Muscle layer of duodenum (tissue), 2 donors: ENCODE data around the gene PATJ.
"Not testable (repeated sequence)": the region's sequence is repeated elsewhere in the genome, so short reads cannot be mapped to it uniquely, and the experiment has no call there.

ENCODE experiments used
- H3K27ac ChIP-seq: one replicate; pipeline ENCODE4 v1.7.0; 2013; ENCODE audit warnings: mild to moderate bottlenecking, low read length
- H3K27me3 ChIP-seq: one replicate; pipeline ENCODE4 v1.7.0; 2013; ENCODE audit warnings: low read depth, mild to moderate bottlenecking, control low read depth, low read length
- H3K36me3 ChIP-seq, 2 donors: one replicate each; pipeline ENCODE4 v1.7.0; 2013; ENCODE audit warnings: low read length in 2 of 2, control low read depth in 1 of 2, mild to moderate bottlenecking in 1 of 2; ENCODE audit not compliant: insufficient read depth in 2 of 2, control insufficient read depth in 1 of 2
- H3K4me1 ChIP-seq, 2 donors: one replicate each; pipeline ENCODE4 v1.7.0; 2013; ENCODE audit warnings: low read length in 2 of 2, mild to moderate bottlenecking in 2 of 2, control low read depth in 1 of 2, moderate library complexity in 1 of 2; ENCODE audit not compliant: insufficient read depth in 2 of 2, control insufficient read depth in 1 of 2
- H3K4me3 ChIP-seq, 2 donors: one replicate each; pipeline ENCODE4 v1.7.0; 2013; ENCODE audit warnings: low read length in 2 of 2, low read depth in 1 of 2, mild to moderate bottlenecking in 1 of 2
- H3K9me3 ChIP-seq, 2 donors: one replicate each; pipeline ENCODE4 v1.7.0; 2013; ENCODE audit warnings: low read length in 2 of 2, control low read depth in 1 of 2, mild to moderate bottlenecking in 1 of 2; ENCODE audit not compliant: control insufficient read depth in 1 of 2
- donor health status: healthy.

The PATJ gene

GRCh38 chr1:61724813-61725694, 17.2 kb upstream of the PATJ start, which contains the start of gene TM2D1:
Gene TM2D1, minus strand, starts transcription at chr1:61725141. Its CDS starts 21 bp downstream, at chr1:61725120.
- Histone ChIP-seq H3K27me3 (no peaks in the 10 kb centered on the region), H3K4me3 (peak within 1 kb of the TSS; percentile 83 to 99), H3K9me3 (no peaks in the 10 kb centered on the region), H3K27ac (peak within 1 kb of the TSS; percentile 99), H3K4me1 (peaks cover 0 to 19% of the 10 kb centered on the region in 2 donors), H3K36me3 (no peaks in the 10 kb centered on the region)

- no peaks in the 10 kb centered on the region for H3K27me3 ChIP-seq
- no peaks in the 10 kb centered on the region for H3K36me3 ChIP-seq
- peaks cover 0 to 18% of the 10 kb centered on the region in 2 donors for H3K4me1 ChIP-seq
- H3K9me3 ChIP-seq = no peaks in the 10 kb centered on the region
- no peak overlapping the region for H3K4me3 ChIP-seq
- H3K27ac ChIP-seq = no peak overlapping the region
Measured at GRCh38 chr1:61727544-61727943, 14.7 kb upstream of the PATJ start.

GRCh38 chr1:61730679-61731078, 11.6 kb upstream of the PATJ start:
- H3K9me3 ChIP-seq, H3K27me3 ChIP-seq, H3K4me1 ChIP-seq, H3K4me3 ChIP-seq, H3K27ac ChIP-seq, H3K36me3 ChIP-seq: not testable (repeated sequence)

GRCh38 chr1:61732726-61733125, 9.6 kb upstream of the PATJ start:
- H3K4me3 ChIP-seq = no peak overlapping the region
- no peaks in the 10 kb centered on the region for H3K9me3 ChIP-seq
- H3K36me3 ChIP-seq = no peaks in the 10 kb centered on the region
- H3K4me1 ChIP-seq = no peaks in the 10 kb centered on the region
- H3K27me3 ChIP-seq = no peaks in the 10 kb centered on the region
- no peak overlapping the region for H3K27ac ChIP-seq

- no peaks in the 10 kb centered on the region for H3K27me3 ChIP-seq
- no peaks in the 10 kb centered on the region for H3K9me3 ChIP-seq
- H3K4me3 ChIP-seq = peak overlapping the region in 1 of 2 donors; percentile 80
- peak overlapping the region; percentile 80 for H3K27ac ChIP-seq
- H3K4me1 ChIP-seq = no peaks in the 10 kb centered on the region
- H3K36me3 ChIP-seq = no peaks in the 10 kb centered on the region
Measured at GRCh38 chr1:61740751-61741700, 1.3 kb upstream of the PATJ start.

- H3K27me3 ChIP-seq = no peaks in the 10 kb centered on the region
- peak overlapping the region; percentile 86 for H3K27ac ChIP-seq
- no peaks in the 10 kb centered on the region for H3K36me3 ChIP-seq
- H3K4me3 ChIP-seq = peak overlapping the region; percentile 76 to 81
- H3K9me3 ChIP-seq = no peaks in the 10 kb centered on the region
- peaks cover 0 to 5% of the 10 kb centered on the region in 2 donors for H3K4me1 ChIP-seq
Measured at GRCh38 chr1:61742620-61743430, 545 bp downstream of the PATJ start.

GRCh38 chr1:61743431-61743705, 1.1 kb downstream of the PATJ start:
- Histone ChIP-seq H3K36me3 (no peaks in the 10 kb centered on the region), H3K9me3 (no peaks in the 10 kb centered on the region), H3K4me1 (peaks cover 0 to 5% of the 10 kb centered on the region in 2 donors), H3K27ac (peak overlapping the region; percentile 86), H3K27me3 (no peaks in the 10 kb centered on the region), H3K4me3 (peak overlapping the region; percentile 76 to 81)

GRCh38 chr1:61743716-61744580, 1.7 kb downstream of the PATJ start:
- Histone ChIP-seq H3K27ac (no peak overlapping the region), H3K36me3 (no peaks in the 10 kb centered on the region), H3K9me3 (no peaks in the 10 kb centered on the region), H3K4me1 (peaks cover 0 to 5% of the 10 kb centered on the region in 2 donors), H3K27me3 (no peaks in the 10 kb centered on the region), H3K4me3 (peak overlapping the region; percentile 76 to 81)

- Histone ChIP-seq H3K4me3 (no peak overlapping the region), H3K36me3 (no peaks in the 10 kb centered on the region), H3K27me3 (no peaks in the 10 kb centered on the region), H3K27ac (peak overlapping the region; percentile 22), H3K4me1 (peaks cover 0 to 5% of the 10 kb centered on the region in 2 donors), H3K9me3 (no peaks in the 10 kb centered on the region)
Measured at GRCh38 chr1:61746813-61747212, 4.5 kb downstream of the PATJ start.

GRCh38 chr1:61748566-61748965, 6.3 kb downstream of the PATJ start:
- Histone ChIP-seq H3K27me3 (no peaks in the 10 kb centered on the region), H3K4me1 (peaks cover 0 to 5% of the 10 kb centered on the region in 2 donors), H3K9me3 (no peaks in the 10 kb centered on the region), H3K4me3 (no peak overlapping the region), H3K27ac (no peak overlapping the region), H3K36me3 (no peaks in the 10 kb centered on the region)
